B cell (primary cell): Measurements from ENCODE around the gene GPR180. TPM values are rescaled to one million over a fixed set of nuclear protein-coding genes. Genes with fewer than 3 reads are reported as not detected.

Source experiments
- ATAC-seq: fragments of 200-7000 bp; cut with Tn5 transposase; one replicate; pipeline ENCODE4 v1.10.0; 2021; ENCODE audit warnings: low read depth, mild to moderate bottlenecking, moderate number of reproducible peaks, moderate library complexity
- CTCF ChIA-PET: fragments of 350-600 bp; sonication (Branson Sonifier 250); formaldehyde crosslinking; loops from one replicate; lab custom pipeline; 2021; ENCODE audit warnings: antibody characterized with exemption, inconsistent platforms; lab: Charles Lee
- POLR2A ChIA-PET: fragments of 350-600 bp; sonication (Branson Sonifier 250); formaldehyde crosslinking; loops from one replicate; lab custom pipeline; 2021; ENCODE audit warnings: antibody characterized with exemption; lab: Charles Lee
- DNase-seq: peaks from one replicate; pipeline ENCODE4 v3.0.0; 2013
- H2AFZ ChIP-seq: 2 replicates; pipeline ENCODE4 v1.6.1; 2012; ENCODE audit warnings: mild to moderate bottlenecking, low read depth, low read length; ENCODE audit not compliant: insufficient read depth, poor library complexity, severe bottlenecking
- H3K27ac ChIP-seq, 2 donors: 1 replicate in 1 of 2; 2 replicates in 1 of 2; pipeline ENCODE4 v1.5.1; 2012 to 2013; ENCODE audit warnings: low read length in 2 of 2, mild to moderate bottlenecking in 2 of 2, moderate library complexity in 1 of 2
- H3K27me3 ChIP-seq, 4 experiments: fragments of 200-600 bp in 1 of 4; sonication (generic) in 1 of 4; replicated peaks in 1 of 4; 1 replicate in 2 of 4; 2 replicates in 2 of 4; pipeline versions ENCODE4 v1.6.1 to v1.7.0; 2013 to 2016; ENCODE audit warnings: low read length in 3 of 4, mild to moderate bottlenecking in 2 of 4, mixed read lengths in 1 of 4, moderate library complexity in 1 of 4; ENCODE audit not compliant: insufficient read depth in 4 of 4, control insufficient read depth in 3 of 4; ENCODE audit errors: control extremely low read depth in 1 of 4
- H3K36me3 ChIP-seq, 2 experiments: replicated peaks in 1 of 2; 1 replicate in 1 of 2; 2 replicates in 1 of 2; pipeline versions ENCODE4 v1.6.1 to v1.7.1; 2013; ENCODE audit warnings: low read length in 1 of 2; ENCODE audit not compliant: insufficient read depth in 2 of 2, control insufficient read depth in 1 of 2; ENCODE audit errors: control extremely low read depth in 1 of 2, extremely low read depth in 1 of 2
- H3K4me1 ChIP-seq, 2 donors: fragments of 200-600 bp in 1 of 2; sonication (generic) in 1 of 2; 1 replicate in 1 of 2; 2 replicates in 1 of 2; pipeline versions ENCODE4 v1.5.1 to v1.6.1; 2013 to 2017; ENCODE audit warnings: low read length in 2 of 2; ENCODE audit not compliant: control insufficient read depth in 2 of 2, insufficient read depth in 2 of 2
- H3K4me2 ChIP-seq: replicated peaks from 2 replicates; pipeline ENCODE3; 2012; ENCODE audit warnings: mild to moderate bottlenecking, low read depth, low read length; ENCODE audit not compliant: poor library complexity, severe bottlenecking
- H3K4me3 ChIP-seq, 5 experiments: fragments of 200-600 bp in 1 of 5; sonication (generic) in 1 of 5; 1 replicate in 3 of 5; 2 replicates in 2 of 5; pipeline versions ENCODE4 v1.5.1 to v1.7.0; 2011 to 2016; ENCODE audit warnings: low read length in 4 of 5, mild to moderate bottlenecking in 4 of 5, low read depth in 2 of 5, control low read depth in 1 of 5, moderate library complexity in 1 of 5; ENCODE audit not compliant: insufficient read depth in 1 of 5; ENCODE audit errors: control extremely low read depth in 1 of 5, extremely low read depth in 1 of 5
- H3K79me2 ChIP-seq: fragments of 200-600 bp; sonication (generic); one replicate; pipeline ENCODE4 v1.6.0; 2016; ENCODE audit warnings: low read length; ENCODE audit not compliant: control insufficient read depth, insufficient read depth
- H3K9ac ChIP-seq: fragments of 200-600 bp; sonication (generic); 2 replicates; pipeline ENCODE4 v1.6.1; 2017; ENCODE audit warnings: mild to moderate bottlenecking, low read length, moderate library complexity
- H3K9me3 ChIP-seq, 3 donors: one replicate each; pipeline versions ENCODE4 v1.6.1 to v1.7.1; 2013; ENCODE audit warnings: low read length in 2 of 3; ENCODE audit not compliant: control insufficient read depth in 2 of 3, insufficient read depth in 1 of 3; ENCODE audit errors: control extremely low read depth in 1 of 3
- H4K20me1 ChIP-seq: 2 replicates; pipeline ENCODE4 v1.6.0; 2012; ENCODE audit warnings: mild to moderate bottlenecking, low read length; ENCODE audit not compliant: insufficient read depth, control insufficient read depth, poor library complexity, severe bottlenecking
- H3K27ac Mint-ChIP-seq: one replicate; pipeline ENCODE4 v1.8.0; 2021; ENCODE audit warnings: mixed read lengths
- H3K27me3 Mint-ChIP-seq: one replicate; pipeline ENCODE4 v1.8.0; 2021; ENCODE audit warnings: mixed read lengths
- H3K4me1 Mint-ChIP-seq: one replicate; pipeline ENCODE4 v1.8.0; 2021; ENCODE audit warnings: mixed read lengths
- H3K4me3 Mint-ChIP-seq: one replicate; pipeline ENCODE4 v1.8.0; 2021; ENCODE audit warnings: mixed read lengths
- H3K9me3 Mint-ChIP-seq: one replicate; pipeline ENCODE4 v1.8.0; 2022; ENCODE audit warnings: mixed read lengths; ENCODE audit not compliant: insufficient read depth
- CTCF ChIP-seq: fragments of 200-600 bp; IDR thresholded peaks from one replicate; pipeline ENCODE4 v1.8.0; 2022; ENCODE audit warnings: antibody characterized with exemption, mild to moderate bottlenecking
- EZH2 ChIP-seq: IDR thresholded peaks from 2 replicates; pipeline ENCODE4 v1.6.1; 2012; ENCODE audit warnings: borderline replicate concordance, low read depth, mild to moderate bottlenecking, moderate library complexity, low read length; ENCODE audit not compliant: insufficient read depth, poor library complexity, severe bottlenecking
- WGBS: methylation state at CpG from one replicate; pipeline ENCODE4 v1.1.5; 2013; ENCODE audit warnings: missing lambda C conversion rate; ENCODE audit not compliant: insufficient coverage; 5-methylcytosine and 5-hydroxymethylcytosine counted together
- intact Hi-C: fragments of 100-400 bp; cut with micrococcal nuclease; formaldehyde crosslinking; loops from one replicate; pipeline ENCODE4 v1.10.0; 2022
- polyA plus RNA-seq: library from polyadenylated mRNA; depleted of rRNA; stranded (reverse); fragments of >200 nt; gene quantifications from 2 replicates; pipeline ENCODE4 v1.2.3, GENCODE V29; 2012
- total RNA-seq, 2 donors: library from RNA; stranded (reverse); fragments of 120-200 nt in 1 of 2; gene quantifications; 1 replicate in 1 of 2; 2 replicates in 1 of 2; pipeline versions ENCODE4 v1.2.3 to v1.2.4, GENCODE V29; 2013 to 2022

Gene GPR180
- total and polyA plus RNA-seq, 2 donors (not counting 1 experiment from before 2014, with no cell fraction given): 1.2 to 4.7 TPM

- Histone ChIP-seq H3K27ac (no peak overlapping the region), H3K36me3 (no peaks in the 10 kb centered on the region), H3K4me1 (no peaks in the 10 kb centered on the region), H3K4me3 (no peak overlapping the region), H4K20me1 (no peaks in the 10 kb centered on the region), H2AFZ (no peak overlapping the region), H3K9ac (no peak overlapping the region), H3K79me2 (no peaks in the 10 kb centered on the region), H3K27me3 (no peaks in the 10 kb centered on the region), H3K4me2 (no peak overlapping the region), H3K9me3 (no peaks in the 10 kb centered on the region)
- intact Hi-C loops: no loop called here
- Mint-ChIP-seq H3K9me3 (no peaks in the 10 kb centered on the region), H3K4me1 (no peaks in the 10 kb centered on the region), H3K4me3 (no peak overlapping the region), H3K27ac (no peak overlapping the region), H3K27me3 (no peaks in the 10 kb centered on the region)
- TF ChIP-seq CTCF (no peak), EZH2 (no peak)
- 89% methylated on average over 3 of the region's 5 CpGs for WGBS
- ChIA-PET POLR2A (no interaction called here), CTCF (interaction anchor here (0.6 kb wide), 1 partner anchor 30 kb away, joined by 3 read pairs; no protein-coding TSS in a partner anchor)
- ATAC-seq (no peak), DNase-seq (no peak)
These were observed 43.9 kb upstream of the GPR180 start for GRCh38 chr13:94557684-94558235.

GRCh38 chr13:94558716-94559115 is 42.9 kb upstream of the GPR180 start:
- Histone ChIP-seq H3K9ac (no peak overlapping the region), H3K36me3 (peaks cover 0 to 1% of the 10 kb centered on the region in 2 experiments), H3K79me2 (no peaks in the 10 kb centered on the region), H4K20me1 (no peaks in the 10 kb centered on the region), H2AFZ (no peak overlapping the region), H3K4me2 (no peak overlapping the region), H3K4me1 (no peaks in the 10 kb centered on the region), H3K4me3 (no peak overlapping the region), H3K27me3 (no peaks in the 10 kb centered on the region), H3K27ac (no peak overlapping the region), H3K9me3 (no peaks in the 10 kb centered on the region)
- 64% methylated on average over 3 of the region's 6 CpGs for WGBS
- ChIA-PET POLR2A (no interaction called here), CTCF (no interaction called here)
- Mint-ChIP-seq H3K27me3 (no peaks in the 10 kb centered on the region), H3K4me3 (no peak overlapping the region), H3K9me3 (no peaks in the 10 kb centered on the region), H3K27ac (no peak overlapping the region), H3K4me1 (no peaks in the 10 kb centered on the region)
- TF ChIP-seq EZH2 (no peak), CTCF (no peak)
- intact Hi-C loops: no loop called here
- ATAC-seq (no peak), DNase-seq (no peak)
